ENCODE measurements around the gene TRO. TPM values are rescaled to one million over a fixed set of nuclear protein-coding genes. Genes with fewer than 3 reads are reported as not detected.

The TRO gene
- total RNA-seq, 2 donors from 2014 or later = 118 to 169 TPM

DNA sequence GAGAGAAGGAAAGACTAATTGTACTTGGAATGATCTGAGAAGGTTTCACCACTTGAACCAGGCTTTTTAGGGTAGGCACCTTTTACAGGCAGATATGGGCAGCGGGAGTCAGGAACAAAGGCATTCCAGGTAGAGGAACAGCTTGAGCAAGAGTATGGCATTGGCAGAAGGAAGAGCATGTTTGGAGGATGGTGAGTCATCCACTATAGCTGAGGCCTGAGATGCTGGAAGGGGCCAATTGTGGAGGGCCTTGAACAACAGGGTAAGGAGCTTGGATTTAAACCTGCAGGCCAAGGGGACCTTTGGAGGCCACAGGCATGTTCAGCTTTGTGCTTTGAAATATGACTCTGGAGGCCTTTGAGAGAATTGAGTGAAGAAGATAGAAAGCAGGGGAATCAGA lies 41.1 kb downstream of the TRO start:
- 86% methylated on average over 1 of the region's 1 CpG; no CpG with 5 or more reads in 1 of the 2 experiments for WGBS, 2 experiments (ENCODE audit: insufficient coverage in 1 of 2, insufficient read length in 1 of 2)
- peaks cover 41% of the 10 kb centered on the region for H3K9me3 Mint-ChIP-seq

DNA sequence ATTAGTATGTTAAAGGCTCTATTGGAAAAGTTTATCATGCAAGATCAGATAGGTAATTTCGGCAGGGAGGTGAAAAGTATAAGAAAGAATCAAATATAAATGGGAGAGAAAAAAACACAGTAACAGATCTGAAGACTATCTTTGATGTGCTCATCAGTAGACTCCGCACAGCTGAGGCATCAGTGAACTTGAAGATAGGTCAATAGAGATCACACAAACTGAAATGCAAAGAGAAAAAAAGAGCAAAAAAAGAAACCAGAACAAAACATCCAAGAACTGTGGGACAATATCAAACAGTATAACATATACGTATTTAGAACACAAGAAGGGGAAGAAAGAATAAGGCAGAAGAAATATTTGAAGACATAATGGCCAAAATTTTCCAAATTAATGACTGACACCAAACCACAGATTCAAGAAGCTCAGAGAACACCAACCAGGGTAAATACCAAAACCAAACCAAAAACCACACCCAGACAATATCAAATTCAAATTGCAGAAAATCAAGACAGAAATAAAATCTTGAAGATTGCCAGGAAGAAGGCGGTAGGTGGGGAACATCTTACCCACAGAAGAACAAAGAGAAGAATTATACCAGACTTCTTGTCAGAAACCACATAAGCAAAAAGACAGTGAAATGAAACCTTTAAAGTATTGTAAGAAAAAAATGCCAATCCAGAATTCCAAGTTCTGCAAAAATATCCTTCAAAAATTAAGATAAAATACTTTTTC lies 44.3 kb downstream of the TRO start:
- H3K4me1 ChIP-seq (ENCODE audit: control insufficient read depth, insufficient read depth, low read length) = no peaks in the 10 kb centered on the region
- no peaks in the 10 kb centered on the region for H3K9me3 ChIP-seq (ENCODE audit: control insufficient read depth, low read length)
- WGBS, 2 experiments (ENCODE audit: insufficient coverage in 1 of 2, insufficient read length in 1 of 2) = 80 to 83% methylated on average over 1 to 3 of the region's 4 CpGs
- Mint-ChIP-seq H3K9me3 (peaks cover 38% of the 10 kb centered on the region), H3K4me3 (no peak overlapping the region), H3K27me3 (ENCODE audit: insufficient read depth) (no peaks in the 10 kb centered on the region), H3K4me1 (no peaks in the 10 kb centered on the region), H3K27ac (no peak overlapping the region), H3K36me3 (ENCODE audit: low read depth) (no peaks in the 10 kb centered on the region)
- no peak for DNase-seq
- TF ChIP-seq, protein P1, sequence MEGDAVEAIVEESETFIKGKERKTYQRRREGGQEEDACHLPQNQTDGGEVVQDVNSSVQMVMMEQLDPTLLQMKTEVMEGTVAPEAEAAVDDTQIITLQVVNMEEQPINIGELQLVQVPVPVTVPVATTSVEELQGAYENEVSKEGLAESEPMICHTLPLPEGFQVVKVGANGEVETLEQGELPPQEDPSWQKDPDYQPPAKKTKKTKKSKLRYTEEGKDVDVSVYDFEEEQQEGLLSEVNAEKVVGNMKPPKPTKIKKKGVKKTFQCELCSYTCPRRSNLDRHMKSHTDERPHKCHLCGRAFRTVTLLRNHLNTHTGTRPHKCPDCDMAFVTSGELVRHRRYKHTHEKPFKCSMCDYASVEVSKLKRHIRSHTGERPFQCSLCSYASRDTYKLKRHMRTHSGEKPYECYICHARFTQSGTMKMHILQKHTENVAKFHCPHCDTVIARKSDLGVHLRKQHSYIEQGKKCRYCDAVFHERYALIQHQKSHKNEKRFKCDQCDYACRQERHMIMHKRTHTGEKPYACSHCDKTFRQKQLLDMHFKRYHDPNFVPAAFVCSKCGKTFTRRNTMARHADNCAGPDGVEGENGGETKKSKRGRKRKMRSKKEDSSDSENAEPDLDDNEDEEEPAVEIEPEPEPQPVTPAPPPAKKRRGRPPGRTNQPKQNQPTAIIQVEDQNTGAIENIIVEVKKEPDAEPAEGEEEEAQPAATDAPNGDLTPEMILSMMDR (conservative IDR thresholded peaks at IDR 0.05) = no peak
- H3K4me3 ChIP-seq (ENCODE audit: low read length) = no peak overlapping the region
- H3K27me3 ChIP-seq (ENCODE audit: control insufficient read depth, insufficient read depth, low read length, poor library complexity, severe bottlenecking) = no peaks in the 10 kb centered on the region
- H3K9ac ChIP-seq (ENCODE audit: extremely low read depth, low read length, poor library complexity, severe bottlenecking) = no peak overlapping the region
- no peak overlapping the region for H3K27ac ChIP-seq (ENCODE audit: low read depth, low read length)
- no peaks in the 10 kb centered on the region for H3K36me3 ChIP-seq (ENCODE audit: control insufficient read depth, insufficient read depth, low read length)

More for the DNA sequence above, 41.1 kb downstream of the TRO start:
- no peaks in the 10 kb centered on the region for H3K9me3 ChIP-seq (ENCODE audit: control insufficient read depth, low read length)
- H3K36me3 ChIP-seq (ENCODE audit: control insufficient read depth, insufficient read depth, low read length) = no peaks in the 10 kb centered on the region
- H3K9ac ChIP-seq (ENCODE audit: extremely low read depth, low read length, poor library complexity, severe bottlenecking) = no peak overlapping the region
- no peak overlapping the region for H3K4me3 Mint-ChIP-seq
- no peak overlapping the region for H3K27ac ChIP-seq (ENCODE audit: low read depth, low read length)
- TF ChIP-seq, protein P1 (conservative IDR thresholded peaks at IDR 0.05) = no peak
- H3K36me3 Mint-ChIP-seq (ENCODE audit: low read depth) = no peaks in the 10 kb centered on the region
- H3K27me3 Mint-ChIP-seq (ENCODE audit: insufficient read depth) = peaks cover 3% of the 10 kb centered on the region
- no peak overlapping the region for H3K4me3 ChIP-seq (ENCODE audit: low read length)
- H3K27ac Mint-ChIP-seq = no peak overlapping the region
- no peaks in the 10 kb centered on the region for H3K4me1 ChIP-seq (ENCODE audit: control insufficient read depth, insufficient read depth, low read length)
- no peaks in the 10 kb centered on the region for H3K27me3 ChIP-seq (ENCODE audit: control insufficient read depth, insufficient read depth, low read length, poor library complexity, severe bottlenecking)
- H3K4me1 Mint-ChIP-seq = no peaks in the 10 kb centered on the region
- DNase-seq = no peak

DNA sequence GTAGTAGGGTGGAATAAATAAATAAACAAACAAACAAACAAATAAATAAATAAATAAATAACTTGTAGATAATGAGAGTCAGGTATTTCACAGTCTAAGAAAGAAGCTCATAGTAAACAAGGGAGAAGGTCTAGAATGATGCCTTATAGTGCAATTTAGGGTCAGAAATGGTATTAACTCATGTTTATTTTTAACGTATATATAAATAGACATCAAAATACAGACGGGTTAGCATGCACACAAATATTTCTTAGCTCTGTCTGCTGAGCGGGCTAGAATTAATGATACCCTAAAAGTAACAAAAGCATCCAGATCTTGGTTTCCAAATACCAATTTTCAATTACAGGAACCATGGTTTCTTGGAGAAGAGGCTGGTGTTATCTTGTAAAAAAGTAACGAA lies 56.8 kb downstream of the TRO start:
- no peaks in the 10 kb centered on the region for H3K27me3 ChIP-seq (ENCODE audit: control insufficient read depth, insufficient read depth, low read length, poor library complexity, severe bottlenecking)
- Mint-ChIP-seq H3K4me3 (no peak overlapping the region), H3K36me3 (ENCODE audit: low read depth) (no peaks in the 10 kb centered on the region), H3K27ac (no peak overlapping the region), H3K4me1 (peaks cover 3% of the 10 kb centered on the region), H3K27me3 (ENCODE audit: insufficient read depth) (no peaks in the 10 kb centered on the region), H3K9me3 (peaks cover 47% of the 10 kb centered on the region)
- no peak overlapping the region for H3K27ac ChIP-seq (ENCODE audit: low read depth, low read length)
- WGBS, 2 experiments (ENCODE audit: insufficient coverage in 1 of 2, insufficient read length in 1 of 2) = 86% methylated on average over 3 of the region's 4 CpGs; no CpG with 5 or more reads in 1 of the 2 experiments
- H3K36me3 ChIP-seq (ENCODE audit: control insufficient read depth, insufficient read depth, low read length) = no peaks in the 10 kb centered on the region
- no peak for DNase-seq
- H3K9me3 ChIP-seq (ENCODE audit: control insufficient read depth, low read length) = no peaks in the 10 kb centered on the region
- no peak overlapping the region for H3K9ac ChIP-seq (ENCODE audit: extremely low read depth, low read length, poor library complexity, severe bottlenecking)
- no peaks in the 10 kb centered on the region for H3K4me1 ChIP-seq (ENCODE audit: control insufficient read depth, insufficient read depth, low read length)
- H3K4me3 ChIP-seq (ENCODE audit: low read length) = no peak overlapping the region
- TF ChIP-seq, protein P1 (conservative IDR thresholded peaks at IDR 0.05) = no peak
